HG02588 (cell line): ENCODE data around the gene RNF5.
"Not testable (repeated sequence)": the region's sequence is repeated elsewhere in the genome, so short reads cannot be mapped to it uniquely, and the experiment has no call there.

Source experiments
- ATAC-seq: cut with Tn5 transposase; IDR thresholded peaks from one replicate; pipeline ENCODE4 v1.9.1; 2021; ENCODE audit warnings: mild to moderate bottlenecking, moderate library complexity; ENCODE audit not compliant: unreplicated experiment

RNF5 gene

GRCh38 chr6:32175322-32175710, 2.9 kb upstream of the RNF5 start:
- ATAC-seq, result no peak

- peak; percentile 34 for ATAC-seq
These were observed 2.3 kb upstream of the RNF5 start, which contains the start of gene AGPAT1 for GRCh38 chr6:32175711-32176475. TSS of gene AGPAT1 (minus strand) at chr6:32176084. CDS start at chr6:32171496, 4,588 bp downstream.

GRCh38 chr6:32176476-32177182, 1.6 kb upstream of the RNF5 start:
- ATAC-seq, result no peak

- ATAC-seq, result no peak
These were observed 920 bp upstream of the RNF5 start for GRCh38 chr6:32177183-32177787.

- no peak for ATAC-seq
These were observed 589 bp downstream of the RNF5 start for GRCh38 chr6:32178547-32179440.

GRCh38 chr6:32179766-32180405, 1.7 kb downstream of the RNF5 start:
- ATAC-seq, result no peak

- no peak for ATAC-seq
These were observed 3.0 kb downstream of the RNF5 start for GRCh38 chr6:32181148-32181702.

- ATAC-seq, result no peak
These were observed 3.8 kb downstream of the RNF5 start for GRCh38 chr6:32181915-32182529.

GRCh38 chr6:32182555-32182981, 4.4 kb downstream of the RNF5 start:
- no peak for ATAC-seq

GRCh38 chr6:32183030-32183429, 4.8 kb downstream of the RNF5 start:
- no peak for ATAC-seq

GRCh38 chr6:32183483-32184083, 5.4 kb downstream of the RNF5 start:
- ATAC-seq, result no peak

- no peak for ATAC-seq
These were observed 6.0 kb downstream of the RNF5 start, which contains the start of gene AGER for GRCh38 chr6:32184084-32184640. TSS of gene AGER (minus strand) at chr6:32184253. CDS start at chr6:32184222, 31 bp downstream.

- not testable (repeated sequence) for ATAC-seq
These were observed 7.5 kb downstream of the RNF5 start for GRCh38 chr6:32185681-32186131.

GRCh38 chr6:32186151-32186840, 8.1 kb downstream of the RNF5 start:
- ATAC-seq, result not testable (repeated sequence)

GRCh38 chr6:32187009-32187709, 9.0 kb downstream of the RNF5 start:
- no peak for ATAC-seq

- ATAC-seq, result not testable (repeated sequence)
These were observed 9.6 kb downstream of the RNF5 start for GRCh38 chr6:32187725-32188380.
